Fibroblast of the aortic adventitia (primary cell): ENCODE measurements around the gene NUDT4. TPM values are rescaled to one million over a fixed set of nuclear protein-coding genes. Genes with fewer than 3 reads are reported as not detected.

Experiments
- DNase-seq: peaks from one replicate; pipeline ENCODE4 v3.0.0-alpha.2; 2010; ENCODE audit warnings: low read depth
- H3K4me3 ChIP-seq: 2 replicates; pipeline ENCODE4 v1.5.1; 2011; ENCODE audit warnings: low read depth, mild to moderate bottlenecking, control low read depth, low read length, moderate library complexity
- CTCF ChIP-seq: IDR thresholded peaks from 2 replicates; pipeline ENCODE4 v1.5.1; 2011; ENCODE audit warnings: mild to moderate bottlenecking, low read length, control low read depth, inconsistent platforms; ENCODE audit not compliant: insufficient read depth
- total RNA-seq: library from RNA; depleted of rRNA; stranded (reverse); fragments of >200 nt; gene quantifications from 2 replicates; pipeline ENCODE4 v1.2.3, GENCODE V29; 2012; ENCODE audit warnings: low replicate concordance

Gene NUDT4
- total RNA-seq, 1 donor = 185 TPM

GRCh38 chr12:93339695-93340094 is 38.0 kb upstream of the NUDT4 start:
- no peak for DNase-seq
- no peak for TF ChIP-seq CTCF
- H3K4me3 ChIP-seq = no peak overlapping the region

- H3K4me3 ChIP-seq = no peak overlapping the region
- DNase-seq = no peak
- no peak for TF ChIP-seq CTCF
Observed at GRCh38 chr12:93341409-93342049, 36.2 kb upstream of the NUDT4 start.

- DNase-seq = no peak
- no peak overlapping the region for H3K4me3 ChIP-seq
- TF ChIP-seq CTCF = no peak
Observed at GRCh38 chr12:93347054-93347785, 30.5 kb upstream of the NUDT4 start.

- DNase-seq = peak; percentile 24
- H3K4me3 ChIP-seq = no peak overlapping the region
- no peak for TF ChIP-seq CTCF
Observed at GRCh38 chr12:93348575-93349435, 28.9 kb upstream of the NUDT4 start.

GRCh38 chr12:93351726-93352125 is 26.0 kb upstream of the NUDT4 start:
- no peak for DNase-seq
- TF ChIP-seq CTCF = no peak
- no peak overlapping the region for H3K4me3 ChIP-seq

GRCh38 chr12:93352321-93352720 is 25.4 kb upstream of the NUDT4 start:
- no peak overlapping the region for H3K4me3 ChIP-seq
- no peak for TF ChIP-seq CTCF
- no peak for DNase-seq
